Measurements from ENCODE around the gene LHFPL5.

The LHFPL5 gene

DNA sequence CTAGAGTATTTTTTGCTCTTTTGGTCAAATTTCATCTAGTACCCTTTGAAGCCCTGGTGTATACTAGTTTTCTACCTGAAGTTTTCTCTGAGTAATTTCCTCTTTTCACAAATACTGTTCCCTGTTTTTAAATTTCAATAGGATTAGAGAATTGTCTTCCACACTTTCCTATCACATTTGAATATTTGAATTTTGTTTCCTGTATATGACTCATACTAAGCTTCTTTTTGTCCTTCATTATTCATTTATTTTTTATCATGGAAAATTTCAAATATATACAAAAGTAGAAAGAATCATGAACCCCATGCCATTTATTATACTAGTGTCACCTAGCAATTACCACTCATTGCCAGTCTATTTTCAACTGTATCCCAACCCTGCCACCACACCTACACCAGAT is 52.7 kb downstream of the LHFPL5 start:
- DNase-seq = no peak

DNA sequence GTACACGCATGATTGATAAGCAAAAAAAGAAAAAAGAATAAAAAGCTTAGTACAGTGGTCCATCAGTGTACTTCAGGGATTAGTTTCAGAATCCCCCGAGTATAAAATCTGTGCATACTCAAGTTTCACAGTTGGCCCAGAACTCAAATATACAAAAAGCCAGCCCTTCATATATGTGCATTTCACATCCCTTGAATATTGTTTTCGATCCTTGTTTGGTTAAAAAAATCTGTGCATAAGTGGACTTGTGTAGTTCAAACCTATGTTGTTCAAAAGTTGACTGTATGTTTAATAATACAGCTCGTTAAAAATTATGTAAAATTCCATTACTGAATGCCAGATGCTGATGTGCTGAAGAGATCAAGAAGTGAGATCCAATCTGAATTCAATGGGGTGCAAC is 54.2 kb downstream of the LHFPL5 start:
- no peak for DNase-seq
